MV-4-11 (cell line): ENCODE measurements around the gene CHRNB1.
"Not testable (repeated sequence)": the region's sequence is repeated elsewhere in the genome, so short reads cannot be mapped to it uniquely, and the experiment has no call there.

Experiments
- DNase-seq: peaks from one replicate; lab custom pipeline; 2025; lab: John Stamatoyannopoulos, UW

The CHRNB1 gene

DNA sequence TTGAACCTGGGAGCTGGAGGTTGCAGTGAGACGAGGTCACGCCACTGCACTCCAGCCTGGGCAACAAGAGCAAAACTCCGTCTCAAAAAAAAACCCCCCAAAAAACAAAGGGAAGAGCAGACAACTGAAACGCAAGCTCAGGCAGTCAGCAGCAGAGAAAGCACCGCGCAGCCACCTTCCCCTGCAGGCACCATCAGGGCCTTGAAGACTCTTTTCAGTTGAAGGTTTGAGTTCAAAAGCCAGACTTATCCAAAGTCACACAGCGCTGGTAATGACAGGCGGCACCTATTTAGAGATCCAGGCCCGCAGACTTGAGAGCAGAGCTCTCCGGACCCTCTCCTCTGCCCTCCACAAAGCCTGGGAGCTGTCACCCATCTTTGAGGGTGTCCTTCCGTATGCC lies 23.4 kb downstream of the CHRNB1 start:
- DNase-seq, result no peak

- no peak for DNase-seq
Observed at GRCh38 chr17:7468804-7469389, 24.0 kb downstream of the CHRNB1 start.

DNA sequence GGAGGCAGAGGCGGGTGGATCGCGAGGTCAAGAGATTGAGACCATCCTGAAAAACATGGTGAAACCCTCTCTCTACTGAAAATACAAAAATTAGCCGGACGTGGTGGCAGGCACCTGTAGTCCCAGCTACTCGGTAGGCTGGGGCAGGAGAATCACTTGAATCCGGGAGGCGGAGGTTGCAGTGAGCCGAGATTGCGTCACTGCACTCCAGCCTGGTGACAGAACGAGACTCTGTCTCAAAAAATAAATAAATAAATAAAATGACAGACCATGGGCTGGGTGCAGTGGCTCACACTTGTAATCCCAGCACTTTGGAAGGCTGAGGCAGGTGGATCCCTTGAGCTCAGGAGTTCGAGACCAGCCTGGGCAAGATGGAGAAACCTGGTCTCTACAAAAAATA lies 25.0 kb downstream of the CHRNB1 start:
- DNase-seq, result not testable (repeated sequence)

GRCh38 chr17:7470457-7470973 lies 25.7 kb downstream of the CHRNB1 start:
- not testable (repeated sequence) for DNase-seq

- no peak for DNase-seq
Observed at GRCh38 chr17:7471729-7472128, 26.9 kb downstream of the CHRNB1 start.

GRCh38 chr17:7474767-7475166 lies 29.9 kb downstream of the CHRNB1 start:
- not testable (repeated sequence) for DNase-seq

GRCh38 chr17:7475764-7476422 lies 31.0 kb downstream of the CHRNB1 start:
- peak; percentile 72 for DNase-seq

DNA sequence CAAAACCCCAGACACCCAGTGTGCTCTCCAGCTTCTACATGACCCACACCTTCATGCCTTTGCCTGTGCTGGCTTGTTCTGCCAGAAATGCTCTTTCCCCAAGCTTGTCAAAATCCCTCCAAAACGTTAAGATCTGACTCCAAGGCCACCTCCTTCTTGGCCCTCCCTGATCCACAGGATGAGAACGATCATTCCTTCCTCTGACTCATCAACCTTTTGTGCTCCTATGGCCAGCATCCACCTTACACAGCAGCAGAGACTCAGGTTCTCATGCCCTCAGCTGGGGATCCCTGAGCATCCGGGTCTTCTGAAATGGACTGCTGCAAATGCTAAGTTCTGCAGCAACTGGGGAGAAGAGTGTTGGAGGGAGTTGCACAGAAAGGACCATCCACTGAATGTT lies 31.6 kb downstream of the CHRNB1 start:
- DNase-seq, result no peak

GRCh38 chr17:7476951-7477350 lies 32.1 kb downstream of the CHRNB1 start:
- no peak for DNase-seq

GRCh38 chr17:7477392-7478275 lies 32.8 kb downstream of the CHRNB1 start:
- DNase-seq, result peak; percentile 69

- peak; percentile 19 for DNase-seq
Observed at GRCh38 chr17:7478276-7479212, 33.7 kb downstream of the CHRNB1 start.

- DNase-seq, result no peak
Observed at GRCh38 chr17:7479213-7480088, 34.6 kb downstream of the CHRNB1 start, which contains the start of gene ZBTB4. Gene ZBTB4 (minus strand): TSS chr17:7479631. CDS start chr17:7466801, 12,830 bp downstream.

- no peak for DNase-seq
Observed at GRCh38 chr17:7480089-7480384, 35.2 kb downstream of the CHRNB1 start.

- not testable (repeated sequence) for DNase-seq
Observed at GRCh38 chr17:7481275-7481674, 36.4 kb downstream of the CHRNB1 start, which contains the start of gene SLC35G6. Gene SLC35G6 (plus strand): TSS chr17:7481446. CDS start chr17:7481517, 71 bp downstream.

GRCh38 chr17:7481842-7482741 lies 37.2 kb downstream of the CHRNB1 start:
- not testable (repeated sequence) for DNase-seq

DNA sequence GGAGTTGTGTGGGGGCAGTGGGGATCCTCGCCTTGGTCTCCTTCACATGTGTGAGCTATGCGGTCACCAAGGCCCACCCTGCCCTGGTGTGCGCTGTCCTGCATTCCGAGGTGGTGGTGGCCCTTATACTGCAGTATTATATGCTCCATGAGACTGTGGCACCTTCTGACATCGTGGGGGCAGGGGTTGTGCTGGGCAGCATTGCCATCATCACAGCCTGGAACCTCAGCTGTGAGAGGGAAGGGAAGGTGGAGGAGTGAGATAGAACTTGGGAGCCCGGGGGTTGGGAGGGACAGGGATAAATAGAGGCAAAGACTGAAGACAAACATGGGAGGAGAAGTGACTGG lies 37.9 kb downstream of the CHRNB1 start:
- DNase-seq, result not testable (repeated sequence)

DNA sequence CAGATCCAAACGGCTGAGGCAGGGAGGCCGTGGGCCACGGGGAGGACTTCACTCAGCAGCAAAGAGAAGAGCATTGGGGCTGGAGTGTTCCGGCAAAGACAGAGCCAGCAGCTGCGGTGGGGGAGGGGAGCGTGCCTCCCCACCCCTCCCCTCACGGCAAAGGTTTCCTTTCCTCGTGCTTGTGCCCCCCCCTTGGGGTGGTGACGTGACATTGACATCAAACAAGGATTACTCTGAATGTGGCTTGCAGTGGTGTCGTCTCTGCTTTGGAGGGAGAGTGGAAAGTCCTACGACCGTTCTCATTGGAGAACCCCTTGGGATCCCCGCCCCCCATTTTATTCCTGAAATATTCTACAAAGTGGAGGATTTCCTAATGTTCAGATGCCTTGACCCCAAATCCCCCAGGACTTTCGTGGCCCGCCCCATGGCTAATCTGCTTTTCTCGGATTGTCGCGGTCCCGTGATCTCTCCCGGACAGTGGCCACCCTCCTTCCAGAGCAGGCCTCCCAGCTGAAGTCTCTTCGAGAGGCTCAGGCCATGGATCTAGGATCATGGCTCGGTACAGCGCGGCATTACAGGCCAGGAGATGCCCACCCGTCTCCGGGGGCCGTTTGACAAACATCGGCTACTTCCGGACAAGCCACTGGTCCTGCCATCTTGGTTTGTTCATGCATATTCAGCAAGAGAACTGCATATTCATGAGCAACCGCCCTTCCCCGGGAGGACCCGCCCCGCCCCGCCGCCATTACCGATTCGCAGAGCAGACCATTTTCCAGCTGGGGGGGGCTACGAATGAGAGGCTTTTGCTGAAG lies 38.6 kb downstream of the CHRNB1 start:
- peak; percentile 87 for DNase-seq

- peak; percentile 94 for DNase-seq
Observed at GRCh38 chr17:7484067-7484918, 39.4 kb downstream of the CHRNB1 start, which contains the start of gene POLR2A. Gene POLR2A (plus strand): TSS chr17:7484366.
